Tibial artery (tissue), 4 donors: ENCODE data around the gene MCTP1.

Source experiments
- DNase-seq, 2 donors: peaks; one replicate each; pipeline ENCODE4 v3.0.0-alpha.2; 2019
- H3K27ac ChIP-seq, 2 donors: fragments of 200-600 bp; sonication (generic) in 1 of 2; 1 replicate in 1 of 2; 2 replicates in 1 of 2; pipeline ENCODE4 v1.5.1; 2018 to 2019; ENCODE audit warnings: mild to moderate bottlenecking in 1 of 2
- H3K27me3 ChIP-seq, 2 donors: fragments of 200-600 bp; sonication (generic) in 1 of 2; one replicate each; pipeline versions ENCODE4 v1.5.1 to v1.6.0; 2016 to 2019
- H3K36me3 ChIP-seq, 3 donors: fragments of 200-600 bp; sonication (generic) in 2 of 3; one replicate each; pipeline ENCODE4 v1.5.1; 2016 to 2019; ENCODE audit warnings: mild to moderate bottlenecking in 2 of 3
- H3K4me1 ChIP-seq, 4 donors: fragments of 200-600 bp; sonication (generic) in 2 of 4; 1 replicate in 3 of 4; 2 replicates in 1 of 4; pipeline ENCODE4 v1.5.1; 2016 to 2019
- H3K4me3 ChIP-seq, 2 donors: fragments of 200-600 bp; sonication (generic) in 1 of 2; 1 replicate in 1 of 2; 2 replicates in 1 of 2; pipeline ENCODE4 v1.5.1; 2018 to 2019; ENCODE audit warnings: mild to moderate bottlenecking in 2 of 2
- H3K9me3 ChIP-seq, 3 donors: fragments of 200-600 bp; sonication (generic) in 1 of 3; one replicate each; pipeline ENCODE4 v1.5.1; 2016 to 2019
- intact Hi-C: fragments of 100-400 bp; cut with DNase I; formaldehyde crosslinking; loops from one replicate; pipeline ENCODE4 v1.15.0; 2023; ENCODE audit warnings: low total_unique reads
- TF ChIP-seq, protein P1 (sequence below), 2 experiments: fragments of 200-600 bp in 1 of 2; fragments of 450-650 bp in 1 of 2; IDR thresholded peaks; one replicate each; pipeline ENCODE4 v1.5.1; 2017 to 2019; ENCODE audit warnings: antibody characterized with exemption in 2 of 2, mild to moderate bottlenecking in 1 of 2, moderate library complexity in 1 of 2

Gene MCTP1

DNA sequence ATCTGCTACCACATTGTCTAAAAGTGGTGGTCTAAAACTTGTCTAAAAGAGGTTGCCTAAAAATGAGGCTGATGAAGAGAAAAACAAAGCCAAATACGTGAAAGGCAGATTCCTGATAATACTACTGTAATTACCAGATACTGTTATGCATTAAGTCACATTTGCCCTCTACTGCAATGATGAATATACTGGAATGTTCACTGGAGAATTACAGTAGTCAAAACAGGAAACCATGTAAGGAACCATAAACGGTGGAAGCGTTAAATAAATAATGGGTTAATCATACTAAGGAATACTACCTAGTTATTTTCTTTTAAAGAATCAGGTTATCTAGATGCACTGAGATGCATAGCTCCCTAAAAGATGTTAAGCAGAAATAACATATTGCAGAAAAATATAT lies 201.3 kb downstream of the MCTP1 start:
- intact Hi-C loops: no loop called here
- TF ChIP-seq, protein P1, sequence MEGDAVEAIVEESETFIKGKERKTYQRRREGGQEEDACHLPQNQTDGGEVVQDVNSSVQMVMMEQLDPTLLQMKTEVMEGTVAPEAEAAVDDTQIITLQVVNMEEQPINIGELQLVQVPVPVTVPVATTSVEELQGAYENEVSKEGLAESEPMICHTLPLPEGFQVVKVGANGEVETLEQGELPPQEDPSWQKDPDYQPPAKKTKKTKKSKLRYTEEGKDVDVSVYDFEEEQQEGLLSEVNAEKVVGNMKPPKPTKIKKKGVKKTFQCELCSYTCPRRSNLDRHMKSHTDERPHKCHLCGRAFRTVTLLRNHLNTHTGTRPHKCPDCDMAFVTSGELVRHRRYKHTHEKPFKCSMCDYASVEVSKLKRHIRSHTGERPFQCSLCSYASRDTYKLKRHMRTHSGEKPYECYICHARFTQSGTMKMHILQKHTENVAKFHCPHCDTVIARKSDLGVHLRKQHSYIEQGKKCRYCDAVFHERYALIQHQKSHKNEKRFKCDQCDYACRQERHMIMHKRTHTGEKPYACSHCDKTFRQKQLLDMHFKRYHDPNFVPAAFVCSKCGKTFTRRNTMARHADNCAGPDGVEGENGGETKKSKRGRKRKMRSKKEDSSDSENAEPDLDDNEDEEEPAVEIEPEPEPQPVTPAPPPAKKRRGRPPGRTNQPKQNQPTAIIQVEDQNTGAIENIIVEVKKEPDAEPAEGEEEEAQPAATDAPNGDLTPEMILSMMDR (IDR thresholded peaks at IDR 0.05): no peak
- Histone ChIP-seq H3K4me1 (no peaks in the 10 kb centered on the region), H3K4me3 (no peak overlapping the region), H3K27me3 (no peaks in the 10 kb centered on the region), H3K36me3 (no peaks in the 10 kb centered on the region), H3K9me3 (no peaks in the 10 kb centered on the region), H3K27ac (no peak overlapping the region)
- no peak for DNase-seq

DNA sequence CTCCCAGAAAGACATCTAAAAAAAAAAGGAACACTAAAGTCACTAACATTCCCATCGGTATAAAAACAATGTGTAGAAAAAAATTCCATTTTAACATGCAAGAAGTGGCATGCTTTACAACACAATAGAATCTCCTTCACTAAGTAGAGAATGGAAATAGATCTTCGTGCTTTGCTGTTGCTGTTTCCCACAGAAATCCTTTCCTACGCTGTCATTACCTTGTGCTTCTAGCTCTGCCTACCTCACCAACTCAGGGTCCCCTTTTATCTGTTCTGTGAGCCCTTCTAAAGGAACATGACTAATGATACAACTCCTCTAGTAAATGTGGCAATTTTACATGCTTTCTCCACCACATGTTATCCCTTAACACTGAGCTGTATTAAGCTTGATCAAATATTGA lies 202.9 kb downstream of the MCTP1 start:
- Histone ChIP-seq H3K36me3 (no peaks in the 10 kb centered on the region), H3K27ac (no peak overlapping the region), H3K9me3 (no peaks in the 10 kb centered on the region), H3K4me1 (no peaks in the 10 kb centered on the region), H3K4me3 (no peak overlapping the region), H3K27me3 (no peaks in the 10 kb centered on the region)
- intact Hi-C loops: no loop called here
- no peak for DNase-seq
- TF ChIP-seq, protein P1 (IDR thresholded peaks at IDR 0.05): no peak

DNA sequence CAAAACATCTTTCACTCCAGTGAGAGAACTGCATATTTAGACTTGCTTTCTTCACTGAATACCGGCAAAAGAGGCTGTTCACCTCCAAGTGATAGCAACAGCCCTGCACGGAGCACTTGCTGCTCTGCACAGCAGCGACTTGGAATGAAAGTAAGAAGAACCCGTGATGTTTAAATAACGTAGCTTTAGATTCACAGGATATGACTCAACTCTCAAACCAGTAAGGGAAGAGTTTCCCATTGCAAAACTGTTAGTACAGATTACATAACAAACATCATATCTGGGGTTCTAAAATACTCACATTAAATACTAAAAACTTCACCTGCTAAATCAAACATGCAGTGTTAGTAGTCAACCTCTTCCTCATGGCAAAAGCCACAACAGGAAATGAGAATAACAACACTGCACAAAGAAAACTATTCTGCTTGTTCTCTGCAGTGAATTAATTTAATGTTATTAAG lies 203.4 kb downstream of the MCTP1 start:
- DNase-seq: peak in 1 of 2 donors; percentile 49
- no peak overlapping the region for H3K27ac ChIP-seq
- intact Hi-C loops: no loop called here
- H3K36me3 ChIP-seq: no peaks in the 10 kb centered on the region
- no peaks in the 10 kb centered on the region for H3K27me3 ChIP-seq
- TF ChIP-seq, protein P1 (IDR thresholded peaks at IDR 0.05): no peak
- H3K9me3 ChIP-seq: no peaks in the 10 kb centered on the region
- H3K4me3 ChIP-seq: peak overlapping the region; percentile 26 to 36
- no peaks in the 10 kb centered on the region for H3K4me1 ChIP-seq

DNA sequence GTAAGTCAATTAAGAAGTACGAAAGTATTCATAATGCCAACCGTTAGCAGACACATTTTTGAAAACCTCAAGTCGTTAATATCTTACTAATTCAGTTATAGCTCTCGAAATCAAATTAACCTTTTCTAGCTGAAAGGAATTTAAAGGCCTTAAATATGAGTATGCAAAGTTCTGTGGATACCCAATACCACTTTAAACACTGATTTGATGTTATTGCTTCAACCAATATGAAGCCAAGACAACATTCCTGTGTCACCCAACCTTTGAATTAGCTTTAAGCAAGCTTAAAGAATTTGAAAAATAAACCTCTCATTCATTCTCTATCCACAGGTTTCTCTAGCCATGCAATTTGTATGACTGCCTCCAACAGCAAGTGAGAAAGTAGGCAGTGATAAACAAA lies 204.5 kb downstream of the MCTP1 start:
- intact Hi-C loops: no loop called here
- Histone ChIP-seq H3K36me3 (no peaks in the 10 kb centered on the region), H3K27ac (no peak overlapping the region), H3K4me3 (peak overlapping the region; percentile 26 to 36), H3K9me3 (no peaks in the 10 kb centered on the region), H3K27me3 (no peaks in the 10 kb centered on the region), H3K4me1 (no peaks in the 10 kb centered on the region)
- TF ChIP-seq, protein P1 (IDR thresholded peaks at IDR 0.05): no peak
- DNase-seq: no peak

DNA sequence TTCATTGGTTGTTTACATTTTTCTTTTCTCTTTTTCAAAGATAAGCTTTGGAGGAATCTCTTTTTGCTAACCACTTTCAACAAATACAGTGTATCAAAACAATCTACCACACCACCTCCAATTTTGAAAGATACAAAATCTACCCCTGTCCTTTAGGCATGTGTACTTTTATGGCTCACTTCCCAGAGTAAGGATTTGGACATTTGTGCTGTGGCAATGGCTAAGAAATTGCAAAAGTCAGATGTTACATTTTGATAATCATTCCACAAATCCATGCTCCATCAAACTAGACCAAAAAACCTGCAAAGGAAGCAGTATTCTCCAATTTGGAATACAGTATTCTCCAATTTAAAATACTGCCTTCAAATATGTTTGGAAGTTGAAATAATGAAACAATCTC lies 204.9 kb downstream of the MCTP1 start:
- no peaks in the 10 kb centered on the region for H3K4me1 ChIP-seq
- no peaks in the 10 kb centered on the region for H3K9me3 ChIP-seq
- H3K4me3 ChIP-seq: peak overlapping the region; percentile 26 to 36
- no peaks in the 10 kb centered on the region for H3K36me3 ChIP-seq
- H3K27ac ChIP-seq: no peak overlapping the region
- no peaks in the 10 kb centered on the region for H3K27me3 ChIP-seq
- TF ChIP-seq, protein P1 (IDR thresholded peaks at IDR 0.05): no peak
- no peak for DNase-seq
- intact Hi-C loops: no loop called here

DNA sequence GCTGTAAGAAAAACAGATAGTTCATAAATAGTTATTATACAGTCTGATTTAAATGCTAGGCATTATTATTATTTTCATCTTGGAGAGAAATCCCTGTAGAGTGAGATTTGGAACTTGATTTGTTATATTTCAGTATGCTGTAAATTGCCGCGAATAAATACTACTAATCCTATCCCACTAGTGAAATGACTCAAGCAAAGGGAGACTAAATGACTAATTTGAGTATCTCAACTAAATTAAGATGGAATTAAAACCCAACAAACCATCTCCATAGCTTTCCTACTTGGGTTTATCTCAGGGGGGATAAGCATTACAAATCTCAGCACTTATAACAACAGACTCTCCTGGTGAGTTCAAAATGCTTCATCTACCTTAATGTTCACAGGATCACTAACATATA lies 206.0 kb downstream of the MCTP1 start:
- no peak overlapping the region for H3K27ac ChIP-seq
- no peaks in the 10 kb centered on the region for H3K36me3 ChIP-seq
- TF ChIP-seq, protein P1 (IDR thresholded peaks at IDR 0.05): no peak
- no peaks in the 10 kb centered on the region for H3K9me3 ChIP-seq
- intact Hi-C loops: no loop called here
- H3K4me3 ChIP-seq: no peak overlapping the region
- no peaks in the 10 kb centered on the region for H3K4me1 ChIP-seq
- no peak for DNase-seq
- H3K27me3 ChIP-seq: no peaks in the 10 kb centered on the region
